NT2/D1 (cell line): ENCODE results near the gene GNMT.
"Not testable (repeated sequence)": the region's sequence is repeated elsewhere in the genome, so short reads cannot be mapped to it uniquely, and the experiment has no call there.

ENCODE experiments used
- DNase-seq: peaks from one replicate; pipeline ENCODE4 v3.0.0-alpha.2; 2011; ENCODE audit warnings: low read depth, low spot score
- H3K27me3 ChIP-seq: 2 replicates; pipeline ENCODE4 v1.6.0; 2011; ENCODE audit warnings: mild to moderate bottlenecking; ENCODE audit not compliant: insufficient read length, insufficient read depth
- H3K36me3 ChIP-seq: 2 replicates; pipeline ENCODE4 v1.6.1; 2011; ENCODE audit warnings: mild to moderate bottlenecking, low read length, mixed read lengths; ENCODE audit not compliant: insufficient read depth, insufficient read length
- H3K4me1 ChIP-seq: 2 replicates; pipeline ENCODE4 v1.5.1; 2011; ENCODE audit not compliant: insufficient read depth, insufficient read length
- H3K4me3 ChIP-seq: 2 replicates; pipeline ENCODE4 v1.5.1; 2011; ENCODE audit warnings: low read depth; ENCODE audit not compliant: insufficient read length
- H3K9ac ChIP-seq: 2 replicates; pipeline ENCODE4 v1.6.0; 2011; ENCODE audit warnings: low read depth; ENCODE audit not compliant: insufficient read length
- H3K9me3 ChIP-seq: 2 replicates; pipeline ENCODE4 v1.5.1; 2011; ENCODE audit warnings: mild to moderate bottlenecking, low read length; ENCODE audit not compliant: insufficient read depth
- SUZ12 ChIP-seq: IDR thresholded peaks from 2 replicates; pipeline ENCODE4 v1.6.1; 2011; ENCODE audit not compliant: insufficient read length, insufficient read depth; ENCODE audit errors: extremely low read depth
- YY1 ChIP-seq: IDR thresholded peaks from 2 replicates; pipeline ENCODE4 v1.6.1; 2011; ENCODE audit not compliant: insufficient read length, insufficient read depth
- ZNF274 ChIP-seq: IDR thresholded peaks from 2 replicates; pipeline ENCODE4 v1.6.1; 2011; ENCODE audit warnings: mild to moderate bottlenecking, low read depth, low read length

GNMT gene

GRCh38 chr6:42989923-42990322, 29.4 kb downstream of the GNMT start:
- Histone ChIP-seq H3K9me3 (no peaks in the 10 kb centered on the region), H3K36me3 (peaks cover 33% of the 10 kb centered on the region), H3K9ac (no peak overlapping the region), H3K4me3 (no peak overlapping the region), H3K4me1 (peaks cover 5% of the 10 kb centered on the region), H3K27me3 (no peaks in the 10 kb centered on the region)
- DNase-seq = no peak
- TF ChIP-seq SUZ12 (no peak), ZNF274 (no peak), YY1 (no peak)

- Histone ChIP-seq H3K9me3 (no peaks in the 10 kb centered on the region), H3K36me3 (peaks cover 25% of the 10 kb centered on the region), H3K4me1 (peaks cover 2% of the 10 kb centered on the region), H3K9ac (no peak overlapping the region), H3K4me3 (no peak overlapping the region), H3K27me3 (no peaks in the 10 kb centered on the region)
- DNase-seq = no peak
- TF ChIP-seq YY1 (no peak), ZNF274 (no peak), SUZ12 (no peak)
These were observed 32.9 kb downstream of the GNMT start for GRCh38 chr6:42993445-42993844.

- H3K4me1 ChIP-seq = peaks cover 3% of the 10 kb centered on the region
- DNase-seq = no peak
- peaks cover 4% of the 10 kb centered on the region for H3K36me3 ChIP-seq
- no peaks in the 10 kb centered on the region for H3K27me3 ChIP-seq
- no peak overlapping the region for H3K4me3 ChIP-seq
- no peak for TF ChIP-seq ZNF274
- no peak for TF ChIP-seq SUZ12
- TF ChIP-seq YY1 = no peak
- no peak overlapping the region for H3K9ac ChIP-seq
- no peaks in the 10 kb centered on the region for H3K9me3 ChIP-seq
These were observed 36.0 kb downstream of the GNMT start for GRCh38 chr6:42996513-42996912.

GRCh38 chr6:42998205-42998604, 37.7 kb downstream of the GNMT start:
- not testable (repeated sequence) for H3K36me3 ChIP-seq, DNase-seq, H3K9ac ChIP-seq, H3K9me3 ChIP-seq, H3K4me3 ChIP-seq, H3K27me3 ChIP-seq, H3K4me1 ChIP-seq

- no peak overlapping the region for H3K4me3 ChIP-seq
- DNase-seq = no peak
- peaks cover 9% of the 10 kb centered on the region for H3K36me3 ChIP-seq
- no peak overlapping the region for H3K9ac ChIP-seq
- no peaks in the 10 kb centered on the region for H3K9me3 ChIP-seq
- no peak for TF ChIP-seq SUZ12
- no peak for TF ChIP-seq ZNF274
- TF ChIP-seq YY1 = no peak
- H3K27me3 ChIP-seq = no peaks in the 10 kb centered on the region
- H3K4me1 ChIP-seq = peaks cover 1% of the 10 kb centered on the region
These were observed 41.3 kb downstream of the GNMT start for GRCh38 chr6:43001843-43002242.

- Histone ChIP-seq H3K27me3 (no peaks in the 10 kb centered on the region), H3K9me3 (no peaks in the 10 kb centered on the region), H3K36me3 (peaks cover 45% of the 10 kb centered on the region), H3K4me3 (no peak overlapping the region), H3K9ac (no peak overlapping the region), H3K4me1 (no peaks in the 10 kb centered on the region)
- DNase-seq = no peak
- TF ChIP-seq ZNF274 (no peak), YY1 (no peak), SUZ12 (no peak)
These were observed 45.3 kb downstream of the GNMT start for GRCh38 chr6:43005844-43006243.

GRCh38 chr6:43006251-43006650, 45.7 kb downstream of the GNMT start:
- H3K4me3 ChIP-seq = no peak overlapping the region
- no peaks in the 10 kb centered on the region for H3K27me3 ChIP-seq
- no peaks in the 10 kb centered on the region for H3K4me1 ChIP-seq
- TF ChIP-seq SUZ12 = no peak
- TF ChIP-seq ZNF274 = no peak
- no peak for TF ChIP-seq YY1
- H3K9me3 ChIP-seq = no peaks in the 10 kb centered on the region
- H3K9ac ChIP-seq = no peak overlapping the region
- no peak for DNase-seq
- peaks cover 49% of the 10 kb centered on the region for H3K36me3 ChIP-seq

GRCh38 chr6:43007126-43007525, 46.6 kb downstream of the GNMT start:
- Histone ChIP-seq H3K9ac (no peak overlapping the region), H3K27me3 (no peaks in the 10 kb centered on the region), H3K4me3 (no peak overlapping the region), H3K4me1 (peaks cover 2% of the 10 kb centered on the region), H3K9me3 (no peaks in the 10 kb centered on the region), H3K36me3 (peaks cover 58% of the 10 kb centered on the region)
- DNase-seq = no peak
- TF ChIP-seq YY1 = no peak
- no peak for TF ChIP-seq SUZ12
- TF ChIP-seq ZNF274 = no peak
